Measurements from ENCODE around the gene S100B. TPM values are rescaled to one million over a fixed set of nuclear protein-coding genes. Genes with fewer than 3 reads are reported as not detected.

S100B gene
- total and polyA plus RNA-seq, 2 donors (not counting 1 experiment from before 2014, with no cell fraction given) = 0.24 TPM; not detected in 1

DNA sequence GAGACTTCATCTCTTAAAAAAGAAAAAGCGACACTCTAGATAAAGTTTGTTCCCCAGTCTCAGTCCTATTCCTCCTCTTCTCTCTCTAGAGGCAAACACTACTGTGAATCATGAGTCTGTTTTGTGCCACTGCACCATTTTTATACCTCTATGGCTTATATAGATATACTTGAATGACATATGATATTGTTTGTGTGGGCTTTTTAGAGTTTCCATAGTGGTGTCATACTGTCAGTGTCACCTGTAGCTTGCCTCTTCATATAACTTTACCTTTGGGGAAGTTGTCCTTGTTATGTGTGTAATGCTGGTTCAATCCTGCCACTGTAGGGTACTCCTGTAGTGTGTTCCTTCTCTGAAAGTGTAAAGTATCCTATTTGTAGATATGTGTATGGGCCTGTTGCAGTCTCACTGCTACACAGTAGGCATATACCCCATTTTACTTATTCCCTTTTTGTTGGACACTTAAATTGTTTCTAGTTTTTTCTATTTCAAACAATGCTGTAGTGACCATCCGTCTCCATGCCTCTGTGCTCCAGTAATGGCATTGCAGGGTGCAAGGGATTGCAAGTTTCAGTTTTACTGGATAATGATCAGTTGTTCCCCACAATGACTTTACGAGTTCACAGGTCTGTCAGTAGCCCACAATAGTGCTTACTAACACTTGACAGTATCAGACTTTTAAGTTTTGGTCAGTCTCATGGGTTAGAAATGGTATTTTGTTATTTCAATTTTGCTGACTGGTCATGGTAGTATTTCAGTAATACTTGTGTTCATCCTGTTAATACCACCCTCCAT is 33.3 kb upstream of the S100B start:
- H3K36me3 ChIP-seq (replicated peaks in 1 of 2; ENCODE audit: control extremely low read depth in 1 of 2, control insufficient read depth in 1 of 2, extremely low read depth in 1 of 2, insufficient read depth in 2 of 2, low read length in 1 of 2) = peaks cover 0 to 22% of the 10 kb centered on the region in 2 experiments
- CTCF ChIA-PET = no interaction called here
- H3K27me3 Mint-ChIP-seq = no peaks in the 10 kb centered on the region
- no peak for TF ChIP-seq EZH2 (IDR thresholded peaks at IDR 0.05; ENCODE audit: borderline replicate concordance, insufficient read depth, low read depth, low read length, poor library complexity, severe bottlenecking)
- TF ChIP-seq, protein P1, sequence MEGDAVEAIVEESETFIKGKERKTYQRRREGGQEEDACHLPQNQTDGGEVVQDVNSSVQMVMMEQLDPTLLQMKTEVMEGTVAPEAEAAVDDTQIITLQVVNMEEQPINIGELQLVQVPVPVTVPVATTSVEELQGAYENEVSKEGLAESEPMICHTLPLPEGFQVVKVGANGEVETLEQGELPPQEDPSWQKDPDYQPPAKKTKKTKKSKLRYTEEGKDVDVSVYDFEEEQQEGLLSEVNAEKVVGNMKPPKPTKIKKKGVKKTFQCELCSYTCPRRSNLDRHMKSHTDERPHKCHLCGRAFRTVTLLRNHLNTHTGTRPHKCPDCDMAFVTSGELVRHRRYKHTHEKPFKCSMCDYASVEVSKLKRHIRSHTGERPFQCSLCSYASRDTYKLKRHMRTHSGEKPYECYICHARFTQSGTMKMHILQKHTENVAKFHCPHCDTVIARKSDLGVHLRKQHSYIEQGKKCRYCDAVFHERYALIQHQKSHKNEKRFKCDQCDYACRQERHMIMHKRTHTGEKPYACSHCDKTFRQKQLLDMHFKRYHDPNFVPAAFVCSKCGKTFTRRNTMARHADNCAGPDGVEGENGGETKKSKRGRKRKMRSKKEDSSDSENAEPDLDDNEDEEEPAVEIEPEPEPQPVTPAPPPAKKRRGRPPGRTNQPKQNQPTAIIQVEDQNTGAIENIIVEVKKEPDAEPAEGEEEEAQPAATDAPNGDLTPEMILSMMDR (IDR thresholded peaks at IDR 0.05) = no peak
- no peaks in the 10 kb centered on the region for H3K9me3 Mint-ChIP-seq (ENCODE audit: insufficient read depth)
- no peak overlapping the region for H3K9ac ChIP-seq (ENCODE audit: low read length)
- peaks cover 48% of the 10 kb centered on the region for H3K4me1 Mint-ChIP-seq
- DNase-seq (no peak), ATAC-seq (ENCODE audit: low read depth) (no peak)
- H4K20me1 ChIP-seq (ENCODE audit: control insufficient read depth, insufficient read depth, low read length, poor library complexity, severe bottlenecking) = peaks cover 21% of the 10 kb centered on the region
- H3K79me2 ChIP-seq (ENCODE audit: control insufficient read depth, insufficient read depth, low read length) = peaks cover 48% of the 10 kb centered on the region
- H3K27me3 ChIP-seq (replicated peaks in 1 of 4; ENCODE audit: control extremely low read depth in 1 of 4, control insufficient read depth in 3 of 4, insufficient read depth in 4 of 4, low read length in 3 of 4) = no peaks in the 10 kb centered on the region
- peak overlapping the region; percentile 1 for H3K4me2 ChIP-seq (replicated peaks; ENCODE audit: low read depth, low read length, poor library complexity, severe bottlenecking)
- H2AFZ ChIP-seq (ENCODE audit: insufficient read depth, low read depth, low read length, poor library complexity, severe bottlenecking) = no peak overlapping the region
- POLR2A ChIA-PET = no interaction called here
- H3K27ac ChIP-seq (ENCODE audit: low read length in 2 of 2) = peak overlapping the region in 1 of 2 donors; percentile 17
- H3K4me3 ChIP-seq (ENCODE audit: control extremely low read depth in 1 of 5, extremely low read depth in 1 of 5, insufficient read depth in 1 of 5, low read depth in 2 of 5, low read length in 4 of 5) = no peak overlapping the region
- H3K27ac Mint-ChIP-seq = no peak overlapping the region
- intact Hi-C loops (cut with micrococcal nuclease) = no loop called here
- peaks cover 20 to 36% of the 10 kb centered on the region in 2 donors for H3K4me1 ChIP-seq (ENCODE audit: control insufficient read depth in 2 of 2, insufficient read depth in 2 of 2, low read length in 2 of 2)
- peak overlapping the region; percentile 37 for H3K4me3 Mint-ChIP-seq
- 100% methylated on average over 1 of the region's 3 CpGs for WGBS (ENCODE audit: insufficient coverage)
- no peaks in the 10 kb centered on the region for H3K9me3 ChIP-seq (ENCODE audit: control extremely low read depth in 1 of 3, control insufficient read depth in 2 of 3, insufficient read depth in 1 of 3, low read length in 2 of 3)

Data from B cell (primary cell).